NCI-H345 treated with DMSO at 0.1 percent for 48 hours (cell line): ENCODE data around the gene ALG3.

ENCODE experiments used
- DNase-seq: peaks from one replicate; lab custom pipeline; 2025; ENCODE audit not compliant: unreplicated experiment; lab: John Stamatoyannopoulos, UW

The ALG3 gene

DNA sequence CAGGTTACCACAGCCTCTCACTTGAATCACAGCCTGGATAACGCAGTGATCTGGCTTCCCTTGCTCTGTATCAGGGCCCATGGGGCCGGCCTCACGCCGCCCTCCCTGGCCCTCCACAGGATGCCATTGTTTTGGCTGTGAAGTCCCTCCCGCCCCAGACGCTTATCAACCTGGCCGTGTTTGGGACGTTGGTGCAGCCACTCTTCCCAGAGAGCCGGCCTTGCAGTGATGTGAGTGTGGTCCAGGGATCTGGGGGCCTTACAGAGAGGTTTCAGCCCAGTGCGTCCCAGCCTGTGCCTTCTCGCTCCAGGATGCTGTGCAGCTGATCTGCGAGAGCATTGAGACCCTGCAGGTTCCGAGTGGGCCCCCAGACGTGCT is 12.7 kb downstream of the ALG3 start:
- DNase-seq, result no peak

DNA sequence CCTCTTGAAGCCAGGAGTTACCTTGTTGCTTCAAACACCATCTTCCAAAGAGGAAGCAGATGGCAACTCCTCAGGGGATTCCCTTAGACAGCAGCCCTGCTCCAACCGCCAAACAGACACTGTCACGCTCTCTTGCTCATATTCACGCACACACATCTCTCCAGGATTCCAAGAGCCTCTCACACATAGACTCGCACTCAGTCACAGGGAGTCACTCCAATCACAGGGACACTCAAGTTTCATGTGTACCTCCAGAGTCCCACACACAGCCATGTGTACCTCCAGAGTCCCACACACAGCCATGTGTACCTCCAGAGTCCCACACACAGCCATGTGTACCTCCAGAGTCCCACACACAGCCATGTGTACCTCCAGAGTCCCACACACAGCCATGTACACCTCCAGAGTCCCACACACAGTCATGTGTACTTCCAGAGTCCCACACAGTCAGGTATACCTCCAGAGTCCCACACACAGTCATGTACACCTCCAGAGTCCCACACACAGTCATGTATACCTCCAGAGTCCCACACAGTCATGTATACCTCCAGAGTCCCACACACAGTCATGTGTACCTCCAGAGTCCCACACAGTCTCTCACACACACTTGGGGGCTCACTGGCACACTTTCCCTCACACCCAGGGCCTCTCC is 13.3 kb downstream of the ALG3 start:
- DNase-seq, result peak; percentile 31

GRCh38 chr3:184234671-184235380 is 13.9 kb downstream of the ALG3 start:
- DNase-seq, result no peak

- DNase-seq, result no peak
Observed at GRCh38 chr3:184234224-184234623, 14.5 kb downstream of the ALG3 start.

GRCh38 chr3:184233127-184233843 is 15.5 kb downstream of the ALG3 start:
- no peak for DNase-seq

GRCh38 chr3:184231671-184232070 is 17.1 kb downstream of the ALG3 start:
- DNase-seq, result no peak

DNA sequence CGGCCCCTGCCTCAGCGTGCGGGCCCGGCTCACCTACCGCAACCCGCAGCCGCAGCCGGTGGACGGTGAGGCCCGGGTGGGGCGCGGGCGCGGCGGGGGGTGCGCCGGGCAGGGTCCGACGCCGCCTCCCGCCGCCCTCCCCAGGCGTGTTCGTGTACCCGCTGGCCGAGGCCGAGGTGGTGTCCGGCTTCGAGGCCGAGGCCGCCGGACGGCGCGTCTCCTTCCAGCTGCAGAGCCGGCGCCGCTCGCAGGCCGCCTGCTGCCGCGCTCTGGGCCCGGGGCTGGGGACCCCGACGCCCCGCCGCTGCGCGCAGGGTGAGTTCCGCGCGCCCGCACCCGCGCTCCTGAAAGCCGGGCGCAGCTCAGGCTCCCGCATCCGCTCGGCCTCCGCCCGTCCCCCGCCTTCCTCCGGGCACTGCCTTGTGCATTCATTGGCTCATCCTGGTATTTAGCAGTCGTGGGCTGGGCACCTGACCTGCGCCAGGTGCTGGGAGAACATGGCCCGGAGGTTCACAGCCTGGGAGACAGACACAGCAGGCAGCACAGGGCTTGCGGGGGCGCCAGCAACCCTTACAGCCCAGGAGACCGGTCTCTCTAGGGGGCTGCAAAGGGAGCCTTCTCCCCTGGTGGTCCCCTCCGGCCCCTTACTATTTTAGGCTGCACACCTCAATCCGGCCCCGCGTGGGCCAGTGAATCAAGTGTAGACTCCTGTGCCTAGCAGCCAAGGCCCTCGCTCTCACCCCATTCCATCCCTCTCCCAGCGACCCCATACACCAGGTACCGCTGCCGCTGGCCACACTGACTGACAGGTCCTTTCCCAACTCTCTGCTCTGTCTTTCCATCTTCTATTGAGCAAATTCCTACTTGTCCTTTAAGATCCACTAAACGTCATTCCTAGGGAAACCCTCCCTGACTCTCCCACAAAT is 17.9 kb downstream of the ALG3 start:
- DNase-seq, result no peak

- peak; percentile 51 for DNase-seq
Observed at GRCh38 chr3:184230081-184230602, 18.6 kb downstream of the ALG3 start.

DNA sequence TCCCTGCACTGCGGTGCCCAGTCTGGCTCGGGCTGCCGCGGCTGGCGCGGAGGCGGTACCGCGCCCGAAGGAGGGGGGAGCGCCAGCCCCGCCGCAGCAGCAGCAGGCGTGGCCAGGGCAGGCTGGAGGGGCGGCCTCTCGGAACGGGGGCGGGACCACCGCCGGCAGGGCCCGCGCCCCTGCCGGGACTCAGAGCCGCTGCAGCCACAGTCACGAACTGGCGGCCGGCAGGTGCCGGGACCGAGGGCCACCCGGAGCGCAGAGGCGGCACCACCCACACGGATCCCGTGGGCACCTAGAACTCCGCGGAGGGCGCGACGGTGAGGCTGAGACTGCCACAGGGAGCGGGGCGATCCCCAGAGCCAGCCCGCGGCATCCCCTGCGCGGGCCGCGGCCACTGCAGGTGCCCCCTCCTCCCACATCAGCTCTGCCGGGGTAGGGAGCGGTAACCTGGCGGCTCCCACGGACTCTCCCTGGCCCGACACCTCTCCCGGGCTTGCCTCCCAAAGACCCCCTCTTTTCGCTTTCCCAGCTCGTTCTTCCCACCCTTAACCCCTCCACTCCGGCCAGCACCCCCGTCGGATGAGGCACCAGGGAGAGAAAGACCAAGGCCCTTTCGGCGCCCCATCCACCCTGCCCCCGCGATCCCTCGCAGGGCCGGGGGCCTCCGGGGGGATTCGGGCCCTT is 19.2 kb downstream of the ALG3 start, which contains the start of gene VWA5B2:
Gene VWA5B2 (plus strand): TSS at position 192 of the 687 bp plus-strand sequence. CDS start 944 bp downstream, outside the sequence.
- peak; percentile 82 for DNase-seq

DNA sequence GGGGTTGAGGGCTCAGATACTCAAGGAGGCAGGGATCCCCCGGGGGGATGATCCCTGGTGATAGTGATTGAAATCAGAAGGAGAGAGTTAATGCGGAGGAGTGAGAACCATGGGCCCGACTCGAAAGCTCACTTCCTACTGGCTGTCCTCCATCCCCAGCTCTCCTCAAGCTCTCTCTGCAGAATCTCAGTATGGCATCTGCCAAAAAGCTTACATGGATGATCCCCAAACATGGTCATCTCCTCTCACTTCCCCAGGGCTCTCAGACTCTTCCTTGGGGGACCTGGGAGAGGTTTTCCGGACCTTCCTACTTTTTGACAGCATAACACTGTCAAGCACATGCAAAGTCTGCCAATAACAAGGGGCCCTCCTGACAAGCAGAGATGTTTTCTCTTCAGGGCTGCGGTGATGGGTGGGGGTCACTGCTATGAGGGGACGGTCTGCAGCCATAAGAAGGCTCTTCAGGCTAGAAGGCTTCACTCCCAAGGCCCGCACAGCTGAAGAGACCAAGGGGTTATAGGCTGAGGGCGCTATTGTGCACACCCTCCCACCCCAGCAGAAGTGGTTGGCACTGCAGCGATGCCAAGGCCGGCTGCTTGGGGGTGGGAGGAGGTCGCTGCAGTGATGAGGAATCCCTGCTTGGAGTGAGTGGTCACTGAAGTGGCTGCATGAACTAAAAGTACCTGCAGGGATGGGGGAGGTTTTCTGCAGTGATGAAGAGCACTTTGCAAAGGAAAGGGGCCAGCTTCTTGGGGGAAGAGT is 20.2 kb downstream of the ALG3 start:
- DNase-seq, result no peak

- peak; percentile 58 for DNase-seq
Observed at GRCh38 chr3:184227481-184227935, 21.3 kb downstream of the ALG3 start.

DNA sequence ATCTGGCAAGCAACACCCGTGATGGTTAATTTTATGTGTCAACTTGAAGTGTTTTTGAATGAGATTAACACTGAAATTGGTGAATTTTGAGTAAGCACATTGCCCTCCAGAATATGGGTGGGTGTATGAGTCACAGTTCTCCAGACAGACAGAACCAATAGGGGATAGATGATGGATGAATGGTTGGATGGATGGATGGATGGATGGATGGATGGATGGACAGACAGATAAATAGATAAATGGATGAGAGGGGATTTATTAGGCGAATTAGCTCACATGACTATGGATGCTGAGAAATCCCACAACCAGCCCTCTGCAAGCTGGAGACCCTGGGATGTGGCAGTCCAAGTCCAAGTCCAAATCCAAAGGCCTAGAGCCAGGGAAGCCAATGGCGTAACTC is 24.8 kb downstream of the ALG3 start:
- DNase-seq, result no peak

GRCh38 chr3:184222521-184222920 is 26.2 kb downstream of the ALG3 start:
- no peak for DNase-seq

DNA sequence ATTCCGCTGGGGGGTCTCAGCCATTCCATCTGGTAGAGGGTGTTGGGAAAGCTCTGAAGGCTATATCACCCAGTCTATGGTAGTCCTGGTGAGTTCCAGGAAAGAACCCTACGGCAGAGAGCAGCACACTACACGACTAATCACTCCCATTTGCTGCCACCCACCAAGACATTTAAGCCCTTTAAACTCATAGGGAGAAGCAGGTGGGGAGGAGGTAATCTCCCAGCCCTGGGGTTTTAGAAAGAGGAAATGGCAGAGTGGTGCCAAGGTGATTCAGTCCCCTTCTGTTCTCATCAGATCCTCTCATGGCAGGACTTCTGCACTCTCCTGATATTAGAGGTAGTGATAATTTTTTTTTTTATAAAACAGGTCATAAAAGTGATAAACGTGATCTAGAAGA is 29.9 kb downstream of the ALG3 start:
- no peak for DNase-seq

DNA sequence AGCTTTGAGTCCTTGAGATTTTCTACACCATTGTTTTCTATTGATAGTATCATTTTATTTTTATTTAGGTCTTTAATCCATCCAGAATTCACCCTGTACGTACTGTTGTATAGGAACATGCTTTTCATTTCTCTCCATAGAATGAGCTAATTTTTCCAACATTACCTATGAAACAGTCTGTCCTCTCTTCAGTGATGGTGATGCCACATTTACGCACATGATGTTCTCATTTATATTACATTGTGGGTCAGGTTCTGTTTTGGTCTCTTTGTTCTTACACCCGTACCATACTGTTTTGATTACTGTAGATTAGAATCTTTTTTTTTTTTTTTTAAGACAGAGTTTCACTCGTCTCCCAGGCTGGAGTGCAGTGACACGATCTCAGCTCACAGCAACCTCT is 37.0 kb downstream of the ALG3 start:
- no peak for DNase-seq

GRCh38 chr3:184211297-184211696 is 37.5 kb downstream of the ALG3 start:
- no peak for DNase-seq

- no peak for DNase-seq
Observed at GRCh38 chr3:184209146-184209923, 39.4 kb downstream of the ALG3 start.

DNA sequence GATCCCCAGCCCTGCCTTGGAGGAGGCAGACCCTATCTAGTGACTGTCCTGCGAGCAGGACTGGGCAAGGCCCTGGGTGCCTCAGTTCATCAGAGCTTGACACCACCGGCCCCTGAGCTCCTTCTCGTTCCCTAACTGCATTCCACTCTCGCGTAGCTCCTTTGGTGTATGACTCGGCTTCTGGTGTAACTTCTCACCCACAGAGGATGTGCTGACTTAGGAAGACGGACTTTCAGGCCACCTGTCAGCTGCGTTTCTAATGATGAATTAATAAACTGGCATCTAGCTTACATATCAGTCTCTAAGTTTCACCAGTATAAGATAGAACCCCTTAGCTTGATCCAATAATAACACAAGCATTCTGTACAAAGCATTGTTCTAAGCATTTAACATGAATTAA is 45.2 kb downstream of the ALG3 start:
- DNase-seq, result no peak

- no peak for DNase-seq
Observed at GRCh38 chr3:184200825-184201224, 47.9 kb downstream of the ALG3 start.
